Subcutaneous adipose tissue (tissue), 4 donors: Measurements from ENCODE around the gene AIDA. TPM values are rescaled to one million over a fixed set of nuclear protein-coding genes. Genes with fewer than 3 reads are reported as not detected.

Experiments
- total RNA-seq, 4 donors: library from RNA; depleted of rRNA; stranded (reverse); fragments of >200 nt; gene quantifications; one replicate each; pipeline ENCODE4 v1.1.0, GENCODE V29; 2016
- TF ChIP-seq, protein P1 (sequence below): fragments of 450-650 bp; IDR thresholded peaks from one replicate; pipeline ENCODE4 v1.5.1; 2016; ENCODE audit warnings: low read depth, mild to moderate bottlenecking, control low read depth, antibody characterized with exemption, moderate library complexity

AIDA gene
- total RNA-seq, 4 donors from 2014 or later: 107 to 147 (median 112) TPM

GRCh38 chr1:222656391-222657155 lies 55.7 kb downstream of the AIDA start:
- TF ChIP-seq, protein P1, sequence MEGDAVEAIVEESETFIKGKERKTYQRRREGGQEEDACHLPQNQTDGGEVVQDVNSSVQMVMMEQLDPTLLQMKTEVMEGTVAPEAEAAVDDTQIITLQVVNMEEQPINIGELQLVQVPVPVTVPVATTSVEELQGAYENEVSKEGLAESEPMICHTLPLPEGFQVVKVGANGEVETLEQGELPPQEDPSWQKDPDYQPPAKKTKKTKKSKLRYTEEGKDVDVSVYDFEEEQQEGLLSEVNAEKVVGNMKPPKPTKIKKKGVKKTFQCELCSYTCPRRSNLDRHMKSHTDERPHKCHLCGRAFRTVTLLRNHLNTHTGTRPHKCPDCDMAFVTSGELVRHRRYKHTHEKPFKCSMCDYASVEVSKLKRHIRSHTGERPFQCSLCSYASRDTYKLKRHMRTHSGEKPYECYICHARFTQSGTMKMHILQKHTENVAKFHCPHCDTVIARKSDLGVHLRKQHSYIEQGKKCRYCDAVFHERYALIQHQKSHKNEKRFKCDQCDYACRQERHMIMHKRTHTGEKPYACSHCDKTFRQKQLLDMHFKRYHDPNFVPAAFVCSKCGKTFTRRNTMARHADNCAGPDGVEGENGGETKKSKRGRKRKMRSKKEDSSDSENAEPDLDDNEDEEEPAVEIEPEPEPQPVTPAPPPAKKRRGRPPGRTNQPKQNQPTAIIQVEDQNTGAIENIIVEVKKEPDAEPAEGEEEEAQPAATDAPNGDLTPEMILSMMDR: no peak

GRCh38 chr1:222654849-222655248 lies 57.4 kb downstream of the AIDA start:
- TF ChIP-seq, protein P1: no peak

DNA sequence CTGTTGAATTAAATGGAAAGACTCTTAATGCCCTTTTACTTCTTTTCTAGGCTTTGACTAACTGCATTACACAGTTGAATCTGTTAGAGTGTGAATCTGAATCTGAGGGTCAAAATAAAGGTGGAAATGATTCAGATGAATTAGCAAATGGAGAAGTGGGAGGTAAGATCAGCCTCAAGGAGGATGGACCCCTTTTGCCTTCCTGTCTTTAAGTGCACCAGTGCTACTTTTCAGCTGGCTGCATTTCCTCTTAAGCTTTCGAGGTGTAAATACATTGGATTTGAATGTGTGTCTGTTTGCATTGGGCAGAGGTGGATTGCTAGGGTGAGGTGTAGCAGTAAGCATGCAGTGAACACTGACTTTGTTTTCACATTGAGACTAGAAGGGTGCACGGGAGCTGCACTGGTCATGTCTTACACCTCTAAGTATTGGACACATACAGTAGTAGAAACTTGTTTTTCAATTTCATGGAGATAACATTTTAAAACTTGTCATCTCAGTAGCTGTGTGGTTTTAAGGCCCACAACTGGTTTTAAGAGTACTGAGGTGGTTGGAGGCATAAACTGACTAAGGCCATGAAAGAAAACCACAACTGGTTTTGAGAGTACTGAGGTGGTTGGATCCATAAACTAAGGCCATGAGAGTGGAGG lies 59.0 kb downstream of the AIDA start:
- TF ChIP-seq, protein P1: no peak

DNA sequence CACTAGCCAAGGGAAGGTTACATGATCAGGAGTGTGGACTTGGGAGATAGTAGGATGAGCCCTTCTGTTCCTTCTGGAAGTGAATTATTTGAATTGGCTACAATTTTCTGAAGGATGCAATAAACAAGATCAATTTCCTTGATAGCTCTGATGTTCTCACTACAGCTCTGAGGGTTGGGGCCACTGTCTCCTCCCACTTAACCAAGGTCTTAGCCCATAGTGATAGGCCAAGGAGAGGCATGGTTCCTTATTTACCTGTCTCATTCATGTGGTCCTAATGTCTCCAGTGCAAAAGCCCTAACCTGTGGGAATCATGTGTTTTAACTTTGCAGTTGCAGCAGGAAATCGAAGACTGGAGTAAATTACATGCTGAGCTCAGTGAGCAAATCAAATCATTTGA lies 59.6 kb downstream of the AIDA start:
- TF ChIP-seq, protein P1: no peak

DNA sequence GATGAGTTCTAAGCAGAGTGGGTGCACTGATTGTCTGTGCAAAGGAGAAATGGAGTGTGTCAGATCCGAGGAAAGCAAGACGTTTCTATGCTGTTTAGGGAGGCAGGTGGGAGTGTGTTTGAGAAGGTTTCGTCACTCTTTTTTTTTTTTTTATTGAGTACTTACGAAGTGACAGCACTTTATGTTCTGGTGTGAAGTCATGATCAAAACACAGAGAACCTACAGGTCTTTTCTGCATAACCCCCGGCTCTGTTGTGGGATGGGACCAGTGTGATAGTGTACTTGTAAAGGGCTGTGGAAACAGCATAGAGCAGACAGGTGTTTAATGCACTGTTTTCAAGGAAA lies 67.7 kb downstream of the AIDA start:
- TF ChIP-seq, protein P1: no peak

DNA sequence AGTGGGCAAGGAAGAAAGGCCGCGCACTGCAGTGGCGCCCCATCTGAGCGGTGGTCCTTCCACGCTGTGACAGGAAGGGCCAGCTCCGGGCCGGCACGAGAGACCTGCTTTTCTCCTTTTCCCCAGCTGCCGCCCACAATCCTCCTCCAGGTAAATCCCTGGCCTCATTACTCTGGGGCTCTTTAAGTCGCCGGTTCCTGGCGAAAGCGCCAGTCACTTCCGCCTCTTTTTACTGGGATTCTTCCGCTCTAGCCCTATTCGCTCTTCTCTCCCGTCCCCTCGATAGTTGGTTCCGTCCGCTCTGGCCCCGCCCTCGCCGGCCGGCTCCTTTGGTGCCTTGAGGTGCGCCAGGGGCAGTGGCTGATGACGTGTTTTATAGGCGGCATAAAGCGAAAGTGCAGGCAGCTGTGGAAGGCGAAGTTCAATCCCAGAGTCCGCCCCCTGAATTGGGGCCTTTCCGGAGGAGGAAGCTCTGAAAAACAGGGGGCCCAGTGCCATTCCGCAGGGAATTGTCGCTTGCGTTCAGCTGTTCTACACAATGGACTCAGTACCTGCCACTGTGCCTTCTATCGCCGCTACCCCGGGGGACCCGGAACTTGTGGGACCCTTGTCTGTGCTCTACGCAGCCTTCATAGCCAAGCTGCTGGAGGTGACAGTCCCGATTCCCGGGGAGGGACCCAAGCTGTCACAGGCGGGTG lies 68.2 kb downstream of the AIDA start:
- TF ChIP-seq, protein P1: no peak

DNA sequence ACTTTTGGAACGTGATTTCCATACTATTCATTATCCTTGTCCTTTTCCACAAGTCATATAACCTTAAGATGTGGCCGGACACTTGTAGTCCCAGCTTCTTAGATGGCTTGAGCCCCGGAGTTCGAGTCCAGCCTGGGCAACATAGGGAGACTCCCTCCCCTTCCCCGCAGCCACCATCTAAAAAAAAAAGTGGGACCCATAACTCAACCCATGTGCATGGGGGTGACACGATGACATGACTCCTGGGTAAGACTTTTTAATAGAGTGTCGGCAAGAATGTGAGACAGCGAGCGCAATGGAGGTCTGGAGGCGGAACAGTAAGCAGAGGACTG lies 68.7 kb downstream of the AIDA start:
- TF ChIP-seq, protein P1: no peak
